Chondrocyte (in vitro differentiated cells): Measurements from ENCODE around the gene TMEM117. TPM values are rescaled to one million over a fixed set of nuclear protein-coding genes. Genes with fewer than 3 reads are reported as not detected.

ENCODE experiments used
- DNase-seq: peaks from one replicate; pipeline ENCODE4 v3.0.0; 2021; ENCODE audit warnings: mixed read lengths, low spot score
- H3K27ac Mint-ChIP-seq: one replicate; pipeline ENCODE4 v1.8.0; 2021; ENCODE audit warnings: mild to moderate bottlenecking, moderate library complexity, mixed read lengths; ENCODE audit not compliant: unreplicated experiment
- H3K27me3 Mint-ChIP-seq: 2 replicates; pipeline ENCODE4 v1.8.0; 2021; ENCODE audit warnings: low read depth, mixed read lengths
- H3K36me3 Mint-ChIP-seq: 2 replicates; pipeline ENCODE4 v1.8.0; 2021; ENCODE audit warnings: low read depth, mixed read lengths
- H3K4me1 Mint-ChIP-seq: 2 replicates; pipeline ENCODE4 v1.8.0; 2021; ENCODE audit warnings: low read depth, mild to moderate bottlenecking, mixed read lengths
- H3K4me3 Mint-ChIP-seq: one replicate; pipeline ENCODE4 v1.8.0; 2021; ENCODE audit warnings: mild to moderate bottlenecking, moderate library complexity, mixed read lengths; ENCODE audit not compliant: unreplicated experiment
- H3K9me3 Mint-ChIP-seq: 2 replicates; pipeline ENCODE4 v1.8.0; 2021; ENCODE audit warnings: low read depth, mixed read lengths
- CTCF ChIP-seq: fragments of 200-600 bp; sonication (generic); IDR thresholded peaks from 2 replicates; pipeline ENCODE4 v1.5.0; 2021; ENCODE audit warnings: antibody characterized with exemption, mild to moderate bottlenecking, moderate library complexity
- total RNA-seq: library from RNA; stranded (reverse); gene quantifications from 3 replicates; pipeline ENCODE4 v1.2.1, GENCODE V29; 2021

TMEM117 gene
- total RNA-seq, 1 donor from 2014 or later, result 15.5 TPM

DNA sequence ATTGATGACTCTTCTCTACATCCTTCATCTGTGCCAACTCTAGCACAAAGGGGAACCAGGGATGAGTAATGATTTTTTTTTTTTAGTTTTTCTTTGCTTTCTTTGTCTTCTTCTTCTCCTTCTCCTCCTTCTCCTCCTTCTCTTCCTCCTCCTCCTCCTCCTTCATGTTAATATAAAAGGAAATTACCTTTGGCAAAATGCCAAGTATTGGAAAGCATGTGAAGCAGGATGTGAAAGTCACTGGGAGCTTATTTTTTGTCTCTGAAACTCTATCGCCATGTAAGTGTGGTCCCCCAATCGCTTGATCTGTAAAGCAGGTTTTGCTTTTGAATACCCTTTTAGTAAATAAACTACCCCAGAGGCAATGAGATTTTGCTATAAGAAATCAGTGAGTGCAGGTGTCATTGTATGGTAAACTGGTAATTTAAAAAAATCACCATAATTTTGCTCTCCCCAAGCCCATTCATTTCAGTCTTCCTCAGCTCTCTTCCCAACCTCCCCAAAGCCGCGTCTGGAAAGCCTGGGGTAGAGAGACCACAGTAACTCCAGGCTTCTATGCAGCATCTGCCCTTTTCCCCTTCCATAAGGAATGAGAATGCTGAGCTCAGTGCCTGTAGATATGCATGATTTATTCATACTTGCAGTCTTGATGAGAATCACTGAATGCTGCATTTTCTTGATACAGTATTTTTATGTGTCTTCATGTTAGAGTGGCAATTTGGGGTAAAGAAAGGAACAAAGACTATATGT is 388.7 kb downstream of the TMEM117 start:
- TF ChIP-seq CTCF, result no peak

GRCh38 chr12:44225149-44225510 is 389.2 kb downstream of the TMEM117 start:
- H3K27me3 Mint-ChIP-seq, result no peaks in the 10 kb centered on the region
- peaks cover 14% of the 10 kb centered on the region for H3K4me1 Mint-ChIP-seq
- H3K9me3 Mint-ChIP-seq, result no peaks in the 10 kb centered on the region
- H3K36me3 Mint-ChIP-seq, result peaks cover 3% of the 10 kb centered on the region
- H3K4me3 Mint-ChIP-seq, result no peak overlapping the region
- no peak for TF ChIP-seq CTCF
- no peak overlapping the region for H3K27ac Mint-ChIP-seq
- no peak for DNase-seq

More for the DNA sequence above, 388.7 kb downstream of the TMEM117 start:
- no peak for DNase-seq
- Mint-ChIP-seq H3K36me3 (peaks cover 3% of the 10 kb centered on the region), H3K27me3 (no peaks in the 10 kb centered on the region), H3K4me3 (no peak overlapping the region), H3K4me1 (peaks cover 14% of the 10 kb centered on the region), H3K9me3 (no peaks in the 10 kb centered on the region), H3K27ac (no peak overlapping the region)

GRCh38 chr12:44227616-44228015 is 391.7 kb downstream of the TMEM117 start:
- TF ChIP-seq CTCF, result no peak
- peaks cover 14% of the 10 kb centered on the region for H3K4me1 Mint-ChIP-seq
- DNase-seq, result no peak
- H3K9me3 Mint-ChIP-seq, result no peaks in the 10 kb centered on the region
- no peak overlapping the region for H3K27ac Mint-ChIP-seq
- no peak overlapping the region for H3K4me3 Mint-ChIP-seq
- H3K36me3 Mint-ChIP-seq, result no peaks in the 10 kb centered on the region
- no peaks in the 10 kb centered on the region for H3K27me3 Mint-ChIP-seq

DNA sequence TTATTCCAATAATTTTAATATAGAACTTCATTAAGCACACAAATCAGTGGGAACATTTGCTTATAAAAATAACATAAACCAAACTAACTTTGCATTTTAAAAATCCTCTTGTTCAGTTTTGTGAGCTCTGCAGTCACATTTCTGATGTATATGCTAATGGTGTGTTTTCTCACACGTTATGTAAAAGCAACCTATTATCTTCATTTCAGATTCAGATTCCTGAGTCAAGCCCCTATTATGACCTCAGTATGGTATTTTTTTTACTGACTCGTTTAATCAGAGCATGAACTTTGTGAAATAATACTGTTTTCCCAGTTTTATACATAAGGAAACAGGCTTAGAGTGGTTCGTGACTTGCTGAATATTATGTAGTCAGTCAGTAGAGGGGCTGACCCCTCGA is 394.0 kb downstream of the TMEM117 start:
- no peak for TF ChIP-seq CTCF
- Mint-ChIP-seq H3K9me3 (no peaks in the 10 kb centered on the region), H3K4me1 (peaks cover 5% of the 10 kb centered on the region), H3K27me3 (no peaks in the 10 kb centered on the region), H3K27ac (no peak overlapping the region), H3K4me3 (no peak overlapping the region), H3K36me3 (no peaks in the 10 kb centered on the region)
- no peak for DNase-seq

DNA sequence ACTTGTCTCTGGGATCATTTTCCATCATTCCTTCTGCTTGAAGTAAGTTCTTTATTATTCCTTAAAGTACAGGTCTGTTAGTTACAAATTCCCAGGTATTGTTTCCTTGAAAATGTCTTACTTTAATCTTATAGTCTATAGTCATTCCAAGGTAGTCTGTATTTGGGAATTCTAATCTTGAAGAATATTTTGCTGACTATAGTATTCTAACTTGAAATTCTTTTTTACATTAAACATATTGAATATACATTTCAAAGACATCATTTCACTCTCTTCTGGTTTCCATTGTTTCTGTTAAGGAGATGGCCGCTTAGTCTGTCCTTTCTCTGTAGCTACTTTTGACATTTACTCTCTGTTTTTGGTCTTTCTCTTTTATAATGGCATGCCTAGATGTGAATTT is 399.8 kb downstream of the TMEM117 start:
- Mint-ChIP-seq H3K4me1 (no peaks in the 10 kb centered on the region), H3K27me3 (no peaks in the 10 kb centered on the region), H3K27ac (no peak overlapping the region), H3K9me3 (no peaks in the 10 kb centered on the region), H3K4me3 (no peak overlapping the region), H3K36me3 (no peaks in the 10 kb centered on the region)
- no peak for DNase-seq
- TF ChIP-seq CTCF, result no peak
